Neural cell (in vitro differentiated cells): ENCODE results near the gene GSTT2B.

Source experiments
- CTCF ChIP-seq: fragments of 450-650 bp; IDR thresholded peaks from 2 replicates; pipeline ENCODE4 v1.5.1; 2014; ENCODE audit warnings: antibody characterized with exemption, mild to moderate bottlenecking, moderate library complexity; ENCODE audit not compliant: poor library complexity, severe bottlenecking
- MXI1 ChIP-seq: fragments of 450-650 bp; conservative IDR thresholded peaks from 2 replicates; pipeline ENCODE4 v1.6.1; 2014; ENCODE audit warnings: antibody characterized with exemption, mild to moderate bottlenecking; ENCODE audit not compliant: poor library complexity, severe bottlenecking
- TAF1 ChIP-seq: IDR thresholded peaks from 2 replicates; pipeline ENCODE4 v1.6.1; 2012; ENCODE audit warnings: low read depth

- no peak for TF ChIP-seq CTCF
- TF ChIP-seq MXI1: no peak
- TF ChIP-seq TAF1: no peak
These were observed 42.9 kb upstream of the GSTT2B start for GRCh38 chr22:24003887-24004286.
